ENCODE measurements around the gene SMIM38. TPM values are rescaled to one million over a fixed set of nuclear protein-coding genes. Genes with fewer than 3 reads are reported as not detected.

The SMIM38 gene
- total RNA-seq, 4 donors from 2014 or later: 2.9 to 10.1 TPM; not detected in 2

- WGBS, 2 donors (ENCODE audit: low coverage in 1 of 2): 60 to 88% methylated on average over 1 to 17 of the region's 17 CpGs
These were observed 30.9 kb downstream of the SMIM38 start for GRCh38 chr11:69186316-69187260.

DNA sequence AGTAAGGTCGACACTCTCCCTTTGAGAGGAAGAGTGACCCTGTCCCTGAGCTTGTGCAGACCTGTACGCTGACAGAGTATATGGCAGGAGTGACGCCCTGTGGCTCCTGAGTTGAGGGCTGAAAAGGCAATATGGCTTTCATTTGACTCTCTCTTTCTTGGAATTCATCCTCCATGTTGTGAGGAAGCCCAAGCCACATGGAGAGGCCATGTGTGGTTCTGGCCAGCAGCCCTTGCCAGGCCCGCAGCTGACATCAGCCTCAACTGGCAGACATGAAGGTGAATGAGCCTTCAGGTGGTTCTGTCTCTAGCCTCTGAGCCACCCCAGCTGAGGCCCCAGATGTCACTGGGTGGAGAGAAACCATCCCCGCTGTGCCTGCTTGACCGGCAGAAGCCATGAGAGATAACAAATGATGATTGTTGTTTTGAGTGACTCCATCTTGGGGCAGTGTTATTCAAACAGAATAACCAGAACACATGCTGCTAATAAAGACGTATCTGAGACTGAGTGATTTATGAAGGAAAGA lies 31.9 kb downstream of the SMIM38 start:
- peaks cover 0 to 4% (median 0%) of the 10 kb centered on the region in 4 donors for H3K4me1 ChIP-seq
- no peaks in the 10 kb centered on the region for H3K27me3 ChIP-seq
- intact Hi-C loops (cut with DNase I; ENCODE audit: low total_unique reads) (no loop called here), in situ Hi-C loops (cut with MboI; ENCODE audit: low pct_ligation_motif_present in 1 of 4, low pct_unique_long_range_greater_than_20kb in 1 of 4, low sequenced_read_pairs in 3 of 4) (no loop called here)
- H3K9me3 ChIP-seq: no peaks in the 10 kb centered on the region
- TF ChIP-seq POLR2A (IDR thresholded peaks at IDR 0.05): no peak
- no peak for TF ChIP-seq EP300 (IDR thresholded peaks at IDR 0.05; ENCODE audit: low read depth)
- no peak for TF ChIP-seq CTCF (IDR thresholded peaks at IDR 0.05)
- no peak for TF ChIP-seq POLR2AphosphoS5 (IDR thresholded peaks at IDR 0.05)
- H3K27ac ChIP-seq: no peak overlapping the region
- no peak overlapping the region for H3K4me3 ChIP-seq
- H3K36me3 ChIP-seq: no peaks in the 10 kb centered on the region
- 75 to 88% methylated on average over 2 to 7 of the region's 7 CpGs for WGBS, 2 donors (ENCODE audit: low coverage in 1 of 2)
- DNase-seq: no peak

More at GRCh38 chr11:69186316-69187260, 30.9 kb downstream of the SMIM38 start:
- Histone ChIP-seq H3K27ac (no peak overlapping the region), H3K9me3 (no peaks in the 10 kb centered on the region), H3K4me1 (peaks cover 0 to 4% (median 0%) of the 10 kb centered on the region in 4 donors), H3K4me3 (no peak overlapping the region), H3K36me3 (no peaks in the 10 kb centered on the region), H3K27me3 (no peaks in the 10 kb centered on the region)
- in situ Hi-C loops (cut with MboI; ENCODE audit: low pct_ligation_motif_present in 1 of 4, low pct_unique_long_range_greater_than_20kb in 1 of 4, low sequenced_read_pairs in 3 of 4): no loop called here
- no peak for TF ChIP-seq CTCF (IDR thresholded peaks at IDR 0.05)
- no peak for TF ChIP-seq EP300 (IDR thresholded peaks at IDR 0.05; ENCODE audit: low read depth)
- no peak for TF ChIP-seq POLR2AphosphoS5 (IDR thresholded peaks at IDR 0.05)
- no peak for TF ChIP-seq POLR2A (IDR thresholded peaks at IDR 0.05)
- DNase-seq: no peak
- intact Hi-C loops (cut with DNase I; ENCODE audit: low total_unique reads): no loop called here

GRCh38 chr11:69189059-69189458 lies 33.3 kb downstream of the SMIM38 start:
- in situ Hi-C loops (cut with MboI; ENCODE audit: low pct_ligation_motif_present in 1 of 4, low pct_unique_long_range_greater_than_20kb in 1 of 4, low sequenced_read_pairs in 3 of 4): no loop called here
- intact Hi-C loops (cut with DNase I; ENCODE audit: low total_unique reads): no loop called here
- no peak for DNase-seq
- Histone ChIP-seq H3K9me3 (no peaks in the 10 kb centered on the region), H3K4me1 (no peaks in the 10 kb centered on the region), H3K4me3 (no peak overlapping the region), H3K27me3 (no peaks in the 10 kb centered on the region), H3K27ac (no peak overlapping the region), H3K36me3 (no peaks in the 10 kb centered on the region)
- 72 to 100% methylated on average over 3 of the region's 3 CpGs for WGBS, 2 donors (ENCODE audit: low coverage in 1 of 2)
- TF ChIP-seq POLR2AphosphoS5 (IDR thresholded peaks at IDR 0.05) (no peak), EP300 (IDR thresholded peaks at IDR 0.05; ENCODE audit: low read depth) (no peak)

- no peak overlapping the region for H3K27ac ChIP-seq
These were observed 35.2 kb downstream of the SMIM38 start for GRCh38 chr11:69190796-69191536.

More at GRCh38 chr11:69190796-69191536, 35.2 kb downstream of the SMIM38 start:
- in situ Hi-C loops (cut with MboI; ENCODE audit: low pct_ligation_motif_present in 1 of 4, low pct_unique_long_range_greater_than_20kb in 1 of 4, low sequenced_read_pairs in 3 of 4) (no loop called here), intact Hi-C loops (cut with DNase I; ENCODE audit: low total_unique reads) (loop anchor here (1.0 kb wide), 1 partner anchor 16 kb away; no protein-coding TSS in a partner anchor)
- TF ChIP-seq CTCF (IDR thresholded peaks at IDR 0.05) (no peak), EP300 (IDR thresholded peaks at IDR 0.05; ENCODE audit: low read depth) (no peak), POLR2AphosphoS5 (IDR thresholded peaks at IDR 0.05) (no peak), POLR2A (IDR thresholded peaks at IDR 0.05) (no peak)
- H3K36me3 ChIP-seq: no peaks in the 10 kb centered on the region
- no peaks in the 10 kb centered on the region for H3K9me3 ChIP-seq
- H3K4me3 ChIP-seq: no peak overlapping the region
- no peaks in the 10 kb centered on the region for H3K27me3 ChIP-seq
- DNase-seq: no peak
- no peaks in the 10 kb centered on the region for H3K4me1 ChIP-seq
- WGBS, 2 donors (ENCODE audit: low coverage in 1 of 2): 88% methylated on average over 16 of the region's 18 CpGs; no CpG with 5 or more reads in 1 of the 2 donors
